Esophagus squamous epithelium (tissue), 5 donors: ENCODE results near the gene DLGAP1. TPM values are rescaled to one million over a fixed set of nuclear protein-coding genes. Genes with fewer than 3 reads are reported as not detected.

Experiments used
- DNase-seq: peaks from one replicate; lab custom pipeline; 2025; lab: John Stamatoyannopoulos, UW
- H3K27ac ChIP-seq, 4 donors: fragments of 200-600 bp; sonication (generic); one replicate each; pipeline ENCODE4 v1.5.1; 2016 to 2019; ENCODE audit warnings: mild to moderate bottlenecking in 1 of 4
- H3K27me3 ChIP-seq, 4 donors: fragments of 200-600 bp; sonication (generic); 1 replicate in 3 of 4; 2 replicates in 1 of 4; pipeline versions ENCODE4 v1.5.1 to v1.6.0; 2017 to 2021; ENCODE audit warnings: antibody characterized with exemption in 1 of 4
- H3K36me3 ChIP-seq, 3 donors: fragments of 200-600 bp; sonication (generic); one replicate each; pipeline ENCODE4 v1.5.1; 2016 to 2019
- H3K4me1 ChIP-seq, 3 donors: fragments of 200-600 bp; sonication (generic); one replicate each; pipeline ENCODE4 v1.5.1; 2017 to 2019
- H3K4me3 ChIP-seq, 4 donors: fragments of 200-600 bp; sonication (generic); 1 replicate in 3 of 4; 2 replicates in 1 of 4; pipeline ENCODE4 v1.5.1; 2016 to 2019; ENCODE audit warnings: mild to moderate bottlenecking in 2 of 4, moderate library complexity in 1 of 4
- H3K9me3 ChIP-seq, 3 donors: fragments of 200-600 bp; sonication (generic); one replicate each; pipeline ENCODE4 v1.5.1; 2016 to 2019
- CTCF ChIP-seq, 6 experiments: fragments of 450-650 bp in 4 of 6; fragments of 200-600 bp in 2 of 6; sonication (generic) in 2 of 6; IDR thresholded peaks; one replicate each; pipeline ENCODE4 v1.5.1; 2016 to 2019; ENCODE audit warnings: antibody characterized with exemption in 6 of 6, mild to moderate bottlenecking in 4 of 6, moderate library complexity in 4 of 6
- POLR2A ChIP-seq, 4 donors: fragments of 450-650 bp; IDR thresholded peaks; one replicate each; pipeline ENCODE4 v1.6.1; 2017; ENCODE audit warnings: antibody characterized with exemption in 4 of 4, mild to moderate bottlenecking in 4 of 4, moderate library complexity in 3 of 4
- WGBS, 2 donors: methylation state at CpG; one replicate each; pipeline ENCODE4 v1.1.5; 2018; 5-methylcytosine and 5-hydroxymethylcytosine counted together
- intact Hi-C: fragments of 100-400 bp; cut with DNase I; formaldehyde crosslinking; loops from one replicate; pipeline ENCODE4 v1.15.0; 2022
- total RNA-seq, 4 donors: library from RNA; depleted of rRNA; stranded (reverse); fragments of >200 nt; gene quantifications; one replicate each; pipeline ENCODE4 v1.1.0, GENCODE V29; 2016
- donor health status: DM: yes; HTN: yes; CAD: no.

DLGAP1 gene
- total RNA-seq, 4 donors from 2014 or later: 0.09 to 1.5 (median 0.52) TPM

GRCh38 chr18:3973191-3973850 lies 481.8 kb downstream of the DLGAP1 start:
- Histone ChIP-seq H3K36me3 (no peaks in the 10 kb centered on the region), H3K9me3 (no peaks in the 10 kb centered on the region), H3K27me3 (no peaks in the 10 kb centered on the region), H3K27ac (no peak overlapping the region), H3K4me1 (no peaks in the 10 kb centered on the region), H3K4me3 (no peak overlapping the region)
- WGBS, 2 donors: 57 to 65% methylated on average over 5 of the region's 5 CpGs
- TF ChIP-seq POLR2A (IDR thresholded peaks at IDR 0.05) (no peak), CTCF (IDR thresholded peaks at IDR 0.05) (no peak)
- DNase-seq: no peak
- intact Hi-C loops: no loop called here

GRCh38 chr18:3972291-3972930 lies 482.7 kb downstream of the DLGAP1 start:
- intact Hi-C loops: no loop called here

GRCh38 chr18:3970929-3971328 lies 484.2 kb downstream of the DLGAP1 start:
- Histone ChIP-seq H3K36me3 (no peaks in the 10 kb centered on the region), H3K9me3 (no peaks in the 10 kb centered on the region), H3K27me3 (no peaks in the 10 kb centered on the region), H3K27ac (no peak overlapping the region), H3K4me1 (no peaks in the 10 kb centered on the region), H3K4me3 (no peak overlapping the region)
- no peak for DNase-seq
- intact Hi-C loops: no loop called here
- no peak for TF ChIP-seq CTCF (IDR thresholded peaks at IDR 0.05)
- TF ChIP-seq POLR2A (IDR thresholded peaks at IDR 0.05): no peak
- 55 to 70% methylated on average over 2 of the region's 2 CpGs for WGBS, 2 donors

More at GRCh38 chr18:3972291-3972930, 482.7 kb downstream of the DLGAP1 start:
- no peaks in the 10 kb centered on the region for H3K36me3 ChIP-seq
- no peaks in the 10 kb centered on the region for H3K27me3 ChIP-seq
- H3K4me1 ChIP-seq: no peaks in the 10 kb centered on the region
- TF ChIP-seq CTCF (IDR thresholded peaks at IDR 0.05) (no peak), POLR2A (IDR thresholded peaks at IDR 0.05) (no peak)
- no peak overlapping the region for H3K4me3 ChIP-seq
- H3K27ac ChIP-seq: no peak overlapping the region
- DNase-seq: no peak
- 80 to 92% methylated on average over 5 to 6 of the region's 6 CpGs for WGBS, 2 donors
- no peaks in the 10 kb centered on the region for H3K9me3 ChIP-seq

- H3K36me3 ChIP-seq: no peaks in the 10 kb centered on the region
- 62 to 74% methylated on average over 4 of the region's 4 CpGs for WGBS, 2 donors
- H3K27me3 ChIP-seq: no peaks in the 10 kb centered on the region
- no peak for DNase-seq
- intact Hi-C loops: no loop called here
- no peak overlapping the region for H3K27ac ChIP-seq
- H3K4me1 ChIP-seq: no peaks in the 10 kb centered on the region
- H3K9me3 ChIP-seq: no peaks in the 10 kb centered on the region
- no peak overlapping the region for H3K4me3 ChIP-seq
- no peak for TF ChIP-seq CTCF (IDR thresholded peaks at IDR 0.05)
- TF ChIP-seq POLR2A (IDR thresholded peaks at IDR 0.05): no peak
Observed at GRCh38 chr18:3967359-3968180, 487.5 kb downstream of the DLGAP1 start.
